H1 (cell line): ENCODE data around the gene ABL1. TPM values are rescaled to one million over a fixed set of nuclear protein-coding genes. Genes with fewer than 3 reads are reported as not detected.

Source experiments
- CTCF ChIA-PET: fragments of 300-600 bp; sonication (Branson Sonifier 250); formaldehyde crosslinking; loops from one replicate; lab custom pipeline; 2021; ENCODE audit not compliant: partially characterized antibody; lab: Charles Lee
- POLR2A ChIA-PET: fragments of 300-600 bp; sonication (Branson Sonifier 250); formaldehyde crosslinking; loops from one replicate; lab custom pipeline; 2021; ENCODE audit warnings: inconsistent platforms; ENCODE audit not compliant: partially characterized antibody; lab: Charles Lee
- DNase-seq, 2 experiments: peaks; one replicate each; pipeline versions ENCODE4 v3.0.0 to v3.0.0-alpha.2; 2010 to 2022; ENCODE audit warnings: low spot score in 2 of 2, low read depth in 1 of 2, mixed read lengths in 1 of 2
- FAIRE-seq: peaks from 2 replicates; lab custom pipeline; 2011; peaks lifted over from hg19 to GRCh38; lab: Jason Lieb, UNC
- H2AFZ ChIP-seq: 2 replicates; pipeline ENCODE4 v1.8.1; 2012; ENCODE audit warnings: low read length, inconsistent platforms
- H2AK5ac ChIP-seq: 2 replicates; pipeline ENCODE4 v1.6.1; 2013; ENCODE audit warnings: low read depth, low read length
- H2BK120ac ChIP-seq: replicated peaks from 2 replicates; pipeline ENCODE3; 2013; ENCODE audit warnings: low read depth, low read length, inconsistent platforms
- H2BK12ac ChIP-seq: 2 replicates; pipeline ENCODE4 v1.6.1; 2013; ENCODE audit warnings: low read depth, low read length
- H2BK15ac ChIP-seq: 2 replicates; pipeline ENCODE4 v1.6.1; 2013; ENCODE audit warnings: low read length
- H2BK20ac ChIP-seq: 2 replicates; pipeline ENCODE4 v1.6.1; 2013; ENCODE audit warnings: low read length
- H2BK5ac ChIP-seq: 2 replicates; pipeline ENCODE4 v1.6.1; 2013; ENCODE audit warnings: low read depth, low read length
- H3K14ac ChIP-seq: 2 replicates; pipeline ENCODE4 v1.6.1; 2013; ENCODE audit warnings: inconsistent platforms; ENCODE audit not compliant: insufficient read length
- H3K18ac ChIP-seq: 2 replicates; pipeline ENCODE4 v1.6.1; 2013; ENCODE audit warnings: low read length; ENCODE audit errors: extremely low read depth
- H3K23ac ChIP-seq: 2 replicates; pipeline ENCODE4 v1.6.1; 2013; ENCODE audit warnings: inconsistent platforms; ENCODE audit not compliant: insufficient read length
- H3K23me2 ChIP-seq: 2 replicates; pipeline ENCODE4 v1.6.1; 2013; ENCODE audit warnings: low read depth, low read length
- H3K27ac ChIP-seq: 2 replicates; pipeline ENCODE4 v1.6.1; 2011; ENCODE audit warnings: low read depth, low read length, inconsistent platforms
- H3K27me3 ChIP-seq, 4 experiments: replicated peaks in 1 of 4; 1 replicate in 1 of 4; 2 replicates in 3 of 4; pipeline versions ENCODE4 v1.6.1 to v1.8.1; 2011 to 2013; ENCODE audit warnings: low read length in 3 of 4, mild to moderate bottlenecking in 3 of 4, inconsistent platforms in 2 of 4, mixed read lengths in 2 of 4, moderate library complexity in 1 of 4; ENCODE audit not compliant: control insufficient read depth in 3 of 4, insufficient read depth in 3 of 4; ENCODE audit errors: extremely low read depth in 1 of 4
- H3K36me3 ChIP-seq, 4 experiments: 2 replicates each; pipeline versions ENCODE4 v1.6.1 to v1.8.1; 2011 to 2013; ENCODE audit warnings: mild to moderate bottlenecking in 4 of 4, low read length in 3 of 4, moderate library complexity in 2 of 4, control low read depth in 1 of 4, inconsistent platforms in 1 of 4; ENCODE audit not compliant: insufficient read depth in 4 of 4, control insufficient read depth in 2 of 4
- H3K4ac ChIP-seq: replicated peaks from 2 replicates; pipeline ENCODE3; 2013; ENCODE audit warnings: low read length, low read depth, mixed read lengths, inconsistent platforms; ENCODE audit not compliant: insufficient read length
- H3K4me1 ChIP-seq, 4 experiments: replicated peaks in 1 of 4; 1 replicate in 1 of 4; 2 replicates in 3 of 4; pipeline versions ENCODE4 v1.6.1 to v1.8.1; 2011 to 2013; ENCODE audit warnings: low read length in 3 of 4, inconsistent platforms in 2 of 4, mixed read lengths in 1 of 4; ENCODE audit not compliant: insufficient read depth in 4 of 4, control insufficient read depth in 3 of 4
- H3K4me2 ChIP-seq, 2 experiments: 2 replicates each; pipeline versions ENCODE4 v1.6.1 to v1.8.1; 2011 to 2013; ENCODE audit warnings: low read depth in 2 of 2, low read length in 2 of 2, control low read depth in 1 of 2, inconsistent platforms in 1 of 2, mild to moderate bottlenecking in 1 of 2; ENCODE audit not compliant: insufficient read depth in 1 of 2
- H3K4me3 ChIP-seq, 4 experiments: fragments of 200-600, 300-600 bp in 1 of 4; sonication (generic), shearing (Covaris generic), sonication (Bioruptor Twin) in 1 of 4; 2 replicates each; pipeline versions ENCODE4 v1.5.1 to v1.8.1; 2011 to 2016; ENCODE audit warnings: low read length in 4 of 4, low read depth in 3 of 4, control low read depth in 2 of 4, inconsistent platforms in 2 of 4, mild to moderate bottlenecking in 2 of 4, mixed read lengths in 1 of 4, moderate library complexity in 1 of 4; ENCODE audit not compliant: insufficient read depth in 2 of 4; ENCODE audit errors: extremely low read depth in 1 of 4
- H3K56ac ChIP-seq: replicated peaks from 2 replicates; pipeline ENCODE3; 2013; ENCODE audit warnings: low read depth, mild to moderate bottlenecking, mixed read lengths, low read length, inconsistent platforms; ENCODE audit not compliant: insufficient read length
- H3K79me1 ChIP-seq: 2 replicates; pipeline ENCODE4 v1.6.1; 2013; ENCODE audit warnings: low read depth, low read length, control low read depth
- H3K79me2 ChIP-seq, 2 experiments: 2 replicates each; pipeline versions ENCODE4 v1.6.1 to v1.8.1; 2012 to 2013; ENCODE audit warnings: low read length in 2 of 2, mild to moderate bottlenecking in 2 of 2, inconsistent platforms in 1 of 2; ENCODE audit not compliant: insufficient read depth in 2 of 2, control insufficient read depth in 1 of 2
- H3K9ac ChIP-seq, 4 experiments: replicated peaks in 1 of 4; 1 replicate in 1 of 4; 2 replicates in 3 of 4; pipeline versions ENCODE4 v1.6.1 to v1.8.1; 2011 to 2013; ENCODE audit warnings: low read depth in 3 of 4, low read length in 3 of 4, control low read depth in 2 of 4, mild to moderate bottlenecking in 2 of 4, moderate library complexity in 2 of 4, inconsistent platforms in 1 of 4; ENCODE audit errors: extremely low read depth in 1 of 4
- H3K9me3 ChIP-seq, 2 experiments: 2 replicates each; pipeline versions ENCODE4 v1.6.1 to v1.8.1; 2012 to 2013; ENCODE audit warnings: mild to moderate bottlenecking in 2 of 2, moderate library complexity in 2 of 2, control low read depth in 1 of 2, inconsistent platforms in 1 of 2, low read depth in 1 of 2, low read length in 1 of 2, mixed read lengths in 1 of 2; ENCODE audit not compliant: insufficient read depth in 2 of 2
- H4K20me1 ChIP-seq, 2 experiments: replicated peaks in 1 of 2; 2 replicates each; pipeline versions ENCODE3 to v1.8.1; 2011 to 2013; ENCODE audit warnings: inconsistent platforms in 2 of 2, low read length in 2 of 2, mild to moderate bottlenecking in 1 of 2; ENCODE audit not compliant: insufficient read depth in 2 of 2, control insufficient read depth in 1 of 2
- H4K5ac ChIP-seq: 2 replicates; pipeline ENCODE4 v1.6.1; 2013; ENCODE audit warnings: low read length, low read depth, mixed read lengths, inconsistent platforms; ENCODE audit not compliant: insufficient read length
- H4K8ac ChIP-seq: 2 replicates; pipeline ENCODE4 v1.8.0; 2013; ENCODE audit warnings: mild to moderate bottlenecking, moderate library complexity, low read length, inconsistent platforms; ENCODE audit not compliant: insufficient read depth; ENCODE audit errors: extremely low read depth
- H4K91ac ChIP-seq: replicated peaks from 2 replicates; pipeline ENCODE3; 2013; ENCODE audit warnings: low read length, mixed read lengths, inconsistent platforms; ENCODE audit not compliant: insufficient read length
- JUN ChIP-seq: IDR thresholded peaks from 2 replicates; pipeline ENCODE4 v1.6.1; 2011; ENCODE audit warnings: low read depth, mild to moderate bottlenecking, improper control_type of control experiment, low read length
- POLR2AphosphoS5 ChIP-seq: IDR thresholded peaks from 2 replicates; pipeline ENCODE4 v1.6.1; 2011; ENCODE audit warnings: low read depth, low read length
- RAD21 ChIP-seq, 2 experiments: IDR thresholded peaks in 1 of 2; conservative IDR thresholded peaks in 1 of 2; 2 replicates each; pipeline ENCODE4 v1.6.1; 2011; ENCODE audit warnings: low read depth in 2 of 2, low read length in 2 of 2, improper control_type of control experiment in 1 of 2, inconsistent platforms in 1 of 2, mild to moderate bottlenecking in 1 of 2, moderate library complexity in 1 of 2
- SP2 ChIP-seq: IDR thresholded peaks from 2 replicates; pipeline ENCODE4 v1.6.1; 2012; ENCODE audit warnings: mild to moderate bottlenecking, low read length, inconsistent platforms
- SUZ12 ChIP-seq: fragments of 200-600 bp; sonication (generic); IDR thresholded peaks from 2 replicates; pipeline ENCODE4 v1.6.1; 2012; ENCODE audit warnings: mild to moderate bottlenecking, inconsistent platforms, low read length, moderate library complexity, mixed read lengths
- WGBS, 2 experiments: shearing (Covaris generic) in 1 of 2; methylation state at CpG; one replicate each; pipeline versions ENCODE4 v1.1.6 to v1.1.7; 2013 to 2015; ENCODE audit warnings: low lambda C conversion rate in 2 of 2, mixed read lengths in 2 of 2, inconsistent platforms in 1 of 2, low coverage in 1 of 2, missing lambda C conversion rate in 1 of 2; ENCODE audit not compliant: insufficient replicate concordance in 2 of 2, insufficient coverage in 1 of 2, insufficient read length in 1 of 2; ENCODE audit errors: extremely low coverage in 1 of 2, missing lambda C conversion rate in 1 of 2; 5-methylcytosine and 5-hydroxymethylcytosine counted together
- polyA plus RNA-seq, 7 experiments: library from polyadenylated mRNA; depleted of rRNA in 3 of 7; stranded (reverse) in 5 of 7; unstranded in 2 of 7; fragments of >200 nt in 5 of 7; fragments of 200-250 nt in 2 of 7; gene quantifications; 1 replicate in 5 of 7; 2 replicates in 1 of 7; 4 replicates in 1 of 7; pipeline versions ENCODE4 v1.2.1 to v1.2.3, GENCODE V29; 2011 to 2013; ENCODE audit warnings: missing spikeins in 2 of 7, mixed read lengths in 2 of 7
- total RNA-seq: library from RNA; stranded (reverse); fragmentation: NEBNext Ultra II Directional; extraction: Animal tissue kit (Norgen Biotek cat#: 25700); gene quantifications from 2 replicates; pipeline ENCODE4 v1.2.1, GENCODE V29; 2021
- TF ChIP-seq, protein P1 (sequence below), 3 experiments: IDR thresholded peaks; 1 replicate in 2 of 3; 2 replicates in 1 of 3; pipeline versions ENCODE4 v1.5.1 to v1.6.1; 2011; ENCODE audit warnings: low read length in 3 of 3, mild to moderate bottlenecking in 3 of 3, inconsistent platforms in 2 of 3, low read depth in 1 of 3, moderate library complexity in 1 of 3; ENCODE audit not compliant: insufficient read depth in 1 of 3; ENCODE audit errors: control extremely low read depth in 1 of 3

The ABL1 gene
- total and polyA plus RNA-seq, 2 of the 8 experiments (the other 6 are each of a cell fraction or from before 2014, with no cell fraction given) = 35.3 to 104 TPM

DNA sequence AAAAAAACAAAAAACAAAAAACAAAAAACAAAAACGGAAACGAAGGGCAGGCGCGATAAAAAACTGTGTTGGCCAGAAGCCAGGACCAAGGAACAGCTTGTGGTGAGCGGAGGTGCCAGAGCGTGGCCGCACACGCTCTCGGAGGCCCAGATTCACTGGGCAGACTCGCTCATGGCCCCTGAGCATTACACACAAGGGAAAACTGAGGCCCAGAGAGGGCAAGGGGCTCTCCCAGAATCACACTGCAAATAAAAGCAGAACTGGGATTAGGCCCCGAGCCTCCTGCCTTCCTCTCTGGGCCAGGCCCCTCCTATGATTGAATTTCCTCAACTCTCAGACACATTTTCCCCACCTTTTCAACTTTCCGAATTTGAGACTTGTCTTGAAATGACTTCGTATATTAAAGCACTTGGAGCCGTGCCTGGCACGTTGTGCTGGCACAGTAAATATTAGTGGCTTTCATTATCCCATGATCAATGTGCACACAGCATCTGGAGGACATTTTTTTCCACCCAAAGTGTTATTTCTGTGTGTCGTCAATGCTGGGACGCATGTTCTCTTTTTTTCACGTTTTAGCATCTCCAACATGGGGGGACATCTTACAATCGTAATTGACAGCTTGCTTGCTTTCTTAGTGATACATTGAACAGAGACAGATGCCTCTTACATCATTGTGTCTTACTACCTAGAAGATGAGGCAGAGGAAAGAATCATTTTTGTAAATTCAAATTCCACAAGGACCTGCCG, 96.6 kb downstream of the ABL1 start:
- no peak overlapping the region for H2AFZ ChIP-seq
- no peak overlapping the region for H3K18ac ChIP-seq
- H3K23ac ChIP-seq = no peak overlapping the region
- no peak overlapping the region for H2AK5ac ChIP-seq
- H3K79me2 ChIP-seq = no peaks in the 10 kb centered on the region
- H4K20me1 ChIP-seq = no peaks in the 10 kb centered on the region
- 86% methylated on average over 19 of the region's 20 CpGs; no CpG with 5 or more reads in 1 of the 2 experiments for WGBS, 2 experiments
- no peak for FAIRE-seq
- H3K79me1 ChIP-seq = no peaks in the 10 kb centered on the region
- H4K91ac ChIP-seq = no peak overlapping the region
- H3K36me3 ChIP-seq = no peaks in the 10 kb centered on the region
- no peak overlapping the region for H4K5ac ChIP-seq
- H3K9me3 ChIP-seq = no peaks in the 10 kb centered on the region
- ChIA-PET POLR2A (interaction anchor here (0.7 to 0.9 kb wide), 2 partner anchors 10 to 47 kb away, joined by 3 to 4 read pairs; no protein-coding TSS in a partner anchor), CTCF (interaction anchor here (0.5 to 7.8 kb wide), 13 partner anchors 9 to 778 kb away, joined by 3 to 38 read pairs (median 6); no protein-coding TSS in a partner anchor)
- no peak overlapping the region for H2BK5ac ChIP-seq
- no peak overlapping the region for H3K4me3 ChIP-seq
- H3K9ac ChIP-seq = no peak overlapping the region; a peak in 1 of 7 replicates
- H3K27ac ChIP-seq = no peak overlapping the region
- no peak for TF ChIP-seq RAD21 (IDR thresholded peaks at IDR 0.05 in 1 of 2, conservative IDR thresholded peaks at IDR 0.05 in 1 of 2; ENCODE audit: low read depth in 2 of 2, low read length in 2 of 2)
- no peak for TF ChIP-seq SP2
- TF ChIP-seq JUN = no peak
- TF ChIP-seq, protein P1, sequence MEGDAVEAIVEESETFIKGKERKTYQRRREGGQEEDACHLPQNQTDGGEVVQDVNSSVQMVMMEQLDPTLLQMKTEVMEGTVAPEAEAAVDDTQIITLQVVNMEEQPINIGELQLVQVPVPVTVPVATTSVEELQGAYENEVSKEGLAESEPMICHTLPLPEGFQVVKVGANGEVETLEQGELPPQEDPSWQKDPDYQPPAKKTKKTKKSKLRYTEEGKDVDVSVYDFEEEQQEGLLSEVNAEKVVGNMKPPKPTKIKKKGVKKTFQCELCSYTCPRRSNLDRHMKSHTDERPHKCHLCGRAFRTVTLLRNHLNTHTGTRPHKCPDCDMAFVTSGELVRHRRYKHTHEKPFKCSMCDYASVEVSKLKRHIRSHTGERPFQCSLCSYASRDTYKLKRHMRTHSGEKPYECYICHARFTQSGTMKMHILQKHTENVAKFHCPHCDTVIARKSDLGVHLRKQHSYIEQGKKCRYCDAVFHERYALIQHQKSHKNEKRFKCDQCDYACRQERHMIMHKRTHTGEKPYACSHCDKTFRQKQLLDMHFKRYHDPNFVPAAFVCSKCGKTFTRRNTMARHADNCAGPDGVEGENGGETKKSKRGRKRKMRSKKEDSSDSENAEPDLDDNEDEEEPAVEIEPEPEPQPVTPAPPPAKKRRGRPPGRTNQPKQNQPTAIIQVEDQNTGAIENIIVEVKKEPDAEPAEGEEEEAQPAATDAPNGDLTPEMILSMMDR (IDR thresholded peaks at IDR 0.05; ENCODE audit: control extremely low read depth in 1 of 3, insufficient read depth in 1 of 3, low read depth in 1 of 3, low read length in 3 of 3) = no peak
- TF ChIP-seq POLR2AphosphoS5 = no peak
- TF ChIP-seq SUZ12 = no peak
- H3K23me2 ChIP-seq = no peaks in the 10 kb centered on the region
- no peak overlapping the region for H4K8ac ChIP-seq
- 0 out of 2 replicates have a peak overlapping the region, but pooled peaks have one; percentile 41 for H2BK20ac ChIP-seq
- H2BK12ac ChIP-seq = no peak overlapping the region
- DNase-seq = no peak
- no peaks in the 10 kb centered on the region; a peak in 1 of 7 replicates for H3K27me3 ChIP-seq
- no peak overlapping the region for H3K14ac ChIP-seq
- H2BK15ac ChIP-seq = no peak overlapping the region; the same call in 1 of the 2 replicates
- H3K4me2 ChIP-seq = no peak overlapping the region
- H3K56ac ChIP-seq = no peak overlapping the region
- peaks cover 6 to 33% (median 22%) of the 10 kb centered on the region in 4 experiments for H3K4me1 ChIP-seq
- no peak overlapping the region for H3K4ac ChIP-seq
- no peak overlapping the region for H2BK120ac ChIP-seq
